HEK293T (cell line): ENCODE results near the gene PRF1.

Source experiments
- CTCF ChIA-PET: fragments of 350-600 bp; formaldehyde crosslinking; extraction: SDS; loops from one replicate; lab custom pipeline; 2021; ENCODE audit warnings: antibody characterized with exemption, inconsistent platforms; lab: Yijun Ruan, JAX
- POLR2A ChIA-PET: fragments of 350-600 bp; formaldehyde crosslinking; extraction: SDS; loops from one replicate; lab custom pipeline; 2020; ENCODE audit warnings: antibody characterized with exemption, inconsistent platforms; lab: Yijun Ruan, JAX
- DNase-seq: peaks from one replicate; pipeline ENCODE4 v3.0.0; 2012; ENCODE audit warnings: mixed read lengths; ENCODE audit errors: extremely low spot score
- ARNT ChIP-seq: fragments of 450-650 bp; IDR thresholded peaks from 2 replicates; pipeline ENCODE4 v1.6.1; 2017; ENCODE audit warnings: mild to moderate bottlenecking
- BHLHE40 ChIP-seq: fragments of 450-650 bp; IDR thresholded peaks from 2 replicates; pipeline ENCODE4 v1.6.1; 2016; ENCODE audit warnings: mild to moderate bottlenecking, moderate library complexity, borderline replicate concordance
- CTBP1 ChIP-seq: fragments of 450-650 bp; IDR thresholded peaks from 2 replicates; pipeline ENCODE4 v1.6.1; 2016; ENCODE audit warnings: borderline replicate concordance
- ELF4 ChIP-seq: fragments of 450-650 bp; IDR thresholded peaks from 2 replicates; pipeline ENCODE4 v1.6.1; 2017; ENCODE audit warnings: antibody characterized with exemption
- FOXA1 ChIP-seq: fragments of 450-650 bp; IDR thresholded peaks from 2 replicates; pipeline ENCODE4 v1.6.1; 2016; ENCODE audit warnings: mild to moderate bottlenecking
- FOXK2 ChIP-seq: fragments of 450-650 bp; IDR thresholded peaks from 2 replicates; pipeline ENCODE4 v1.6.1; 2016; ENCODE audit warnings: mild to moderate bottlenecking
- FOXM1 ChIP-seq: fragments of 450-650 bp; IDR thresholded peaks from 2 replicates; pipeline ENCODE4 v1.6.1; 2017; ENCODE audit warnings: mild to moderate bottlenecking, borderline replicate concordance
- HDGF ChIP-seq: fragments of 450-650 bp; IDR thresholded peaks from 2 replicates; pipeline ENCODE4 v1.6.1; 2017; ENCODE audit warnings: antibody characterized with exemption, borderline replicate concordance
- L3MBTL2 ChIP-seq: fragments of 450-650 bp; conservative IDR thresholded peaks from 2 replicates; pipeline ENCODE4 v1.6.1; 2016; ENCODE audit warnings: mild to moderate bottlenecking
- LEF1 ChIP-seq: fragments of 450-650 bp; IDR thresholded peaks from 2 replicates; pipeline ENCODE4 v1.6.1; 2017; ENCODE audit warnings: mild to moderate bottlenecking, borderline replicate concordance
- NFRKB ChIP-seq: fragments of 450-650 bp; IDR thresholded peaks from 2 replicates; pipeline ENCODE4 v1.6.1; 2016; ENCODE audit warnings: mild to moderate bottlenecking, moderate library complexity
- PKNOX1 ChIP-seq: fragments of 450-650 bp; IDR thresholded peaks from 2 replicates; pipeline ENCODE4 v1.6.1; 2016
- SP1 ChIP-seq: fragments of 450-650 bp; IDR thresholded peaks from 2 replicates; pipeline ENCODE4 v1.6.1; 2017
- SUZ12 ChIP-seq: fragments of 450-650 bp; IDR thresholded peaks from 2 replicates; pipeline ENCODE4 v1.6.1; 2016; ENCODE audit warnings: mild to moderate bottlenecking
- TARDBP ChIP-seq: fragments of 450-650 bp; IDR thresholded peaks from 2 replicates; pipeline ENCODE4 v1.6.1; 2016
- ZNF384 ChIP-seq: fragments of 450-650 bp; IDR thresholded peaks from 2 replicates; pipeline ENCODE4 v1.6.1; 2016

Gene PRF1

GRCh38 chr10:70557086-70557845, 45.3 kb downstream of the PRF1 start:
- ChIA-PET POLR2A (no interaction called here), CTCF (no interaction called here)
- no peak for TF ChIP-seq FOXM1
- no peak for TF ChIP-seq SP1
- TF ChIP-seq FOXK2, result no peak
- TF ChIP-seq TARDBP, result no peak
- no peak for TF ChIP-seq NFRKB
- no peak for TF ChIP-seq PKNOX1
- no peak for TF ChIP-seq BHLHE40
- no peak for DNase-seq

DNA sequence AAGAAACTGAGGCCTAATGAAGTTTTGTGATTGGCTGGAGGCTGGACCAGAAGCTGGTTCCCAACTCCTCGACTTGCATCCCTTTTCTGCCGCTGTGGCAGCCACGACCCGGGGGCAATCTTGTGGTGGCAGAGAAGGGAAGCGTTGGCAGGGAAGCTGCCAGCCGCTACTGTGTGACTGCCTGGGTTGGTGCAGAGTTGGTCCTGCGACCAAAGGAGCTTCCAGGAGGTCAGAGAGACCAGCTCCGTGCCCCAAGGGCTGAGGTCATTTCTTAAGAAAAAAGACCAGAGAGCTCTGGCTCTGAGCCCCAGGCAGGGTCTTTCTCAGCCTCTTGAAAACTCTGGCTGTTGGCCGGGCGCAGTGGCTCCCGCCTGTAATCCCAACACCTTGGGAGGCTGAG, 47.2 kb downstream of the PRF1 start:
- no peak for DNase-seq
- CTCF ChIA-PET, result interaction anchor here (0.5 kb wide), 2 partner anchors 57 to 197 kb away, joined by 3 read pairs; no protein-coding TSS in a partner anchor
- POLR2A ChIA-PET, result no interaction called here
- TF ChIP-seq SP1 (no peak), FOXK2 (no peak), ELF4 (no peak), FOXM1 (no peak), ZNF384 (no peak), CTBP1 (no peak), FOXA1 (no peak), SUZ12 (no peak), HDGF (no peak), BHLHE40 (no peak)

DNA sequence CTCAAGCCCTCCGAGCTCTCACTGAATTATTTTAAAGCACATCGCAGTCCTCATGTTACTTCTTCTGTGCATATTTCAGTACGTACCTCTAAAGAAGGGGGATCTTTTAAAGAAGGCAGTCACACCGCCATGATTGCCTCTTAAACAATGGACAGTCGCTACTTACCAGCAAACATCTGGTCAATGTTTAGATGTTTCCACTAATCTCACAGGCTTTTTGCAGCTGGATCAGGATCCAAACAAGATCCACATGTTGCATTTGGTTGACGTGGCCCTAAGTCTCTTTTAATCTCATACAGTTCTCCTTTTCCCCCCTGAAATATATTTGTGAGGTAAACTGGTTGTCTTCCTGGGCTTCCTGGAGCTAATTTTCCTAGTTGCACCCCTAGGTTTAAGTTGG, 50.0 kb downstream of the PRF1 start:
- CTCF ChIA-PET, result no interaction called here
- POLR2A ChIA-PET, result no interaction called here

DNA sequence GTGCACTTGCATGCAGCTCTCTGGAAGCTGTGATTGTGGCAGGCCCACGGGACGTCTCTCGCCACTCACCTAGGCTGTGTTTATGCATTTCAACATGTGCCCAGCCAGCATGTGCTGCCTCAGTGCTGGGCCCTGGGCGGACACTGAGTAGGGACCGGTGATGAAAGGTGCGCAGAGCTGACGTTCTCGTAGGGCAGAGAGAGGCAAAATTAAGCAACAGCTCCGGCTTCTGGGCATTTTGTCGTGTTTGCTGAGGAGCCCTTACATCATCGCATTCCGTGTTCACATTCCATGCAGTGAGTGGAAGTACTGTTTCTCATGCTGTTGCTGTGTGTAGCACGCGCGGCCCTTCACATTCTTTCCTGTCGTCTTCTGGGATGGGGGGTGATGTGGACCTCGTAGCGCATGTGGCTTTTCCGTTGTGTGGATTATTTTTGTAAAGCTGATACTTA, 50.5 kb downstream of the PRF1 start:
- TF ChIP-seq ARNT (no peak), ZNF384 (no peak), HDGF (no peak), L3MBTL2 (no peak), SP1 (no peak), CTBP1 (no peak), FOXA1 (no peak)
- ChIA-PET CTCF (interaction anchor here (1.0 kb wide), 1 partner anchor 203 kb away, joined by 3 read pairs; no protein-coding TSS in a partner anchor), POLR2A (no interaction called here)
- DNase-seq, result no peak

More for the DNA sequence above, 50.0 kb downstream of the PRF1 start:
- no peak for TF ChIP-seq FOXK2
- TF ChIP-seq ZNF384, result no peak
- TF ChIP-seq PKNOX1, result no peak
- no peak for TF ChIP-seq SUZ12
- TF ChIP-seq ELF4, result no peak
- TF ChIP-seq L3MBTL2, result no peak
- no peak for TF ChIP-seq SP1
- no peak for TF ChIP-seq FOXA1
- TF ChIP-seq NFRKB, result no peak
- TF ChIP-seq HDGF, result no peak
- TF ChIP-seq TARDBP, result no peak
- TF ChIP-seq CTBP1, result no peak
- no peak for TF ChIP-seq BHLHE40
- no peak for TF ChIP-seq FOXM1
- TF ChIP-seq LEF1, result no peak
- DNase-seq, result no peak

DNA sequence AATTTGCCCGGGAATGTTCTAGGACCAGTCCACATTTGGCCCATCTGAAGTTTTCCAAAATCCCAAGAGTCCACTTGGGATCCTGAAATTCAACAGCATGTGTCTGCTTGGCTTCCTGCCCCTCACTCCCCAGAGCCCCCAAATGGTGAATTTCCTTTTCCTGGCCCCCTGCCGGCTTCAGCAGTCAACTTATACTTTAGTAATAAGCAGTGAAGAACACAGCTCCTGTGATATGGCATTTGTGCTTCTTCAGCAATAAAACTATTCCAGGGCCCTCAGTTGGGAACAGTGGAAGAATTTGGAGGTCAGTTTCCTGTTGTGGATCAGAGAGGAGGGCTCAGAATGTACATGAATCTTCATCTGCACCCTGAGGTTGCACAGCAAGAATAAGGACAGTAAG, 51.1 kb downstream of the PRF1 start:
- POLR2A ChIA-PET, result interaction anchor here (0.9 kb wide), 1 partner anchor 177 kb away, joined by 3 read pairs; no protein-coding TSS in a partner anchor
- no peak for DNase-seq
- TF ChIP-seq FOXM1 (no peak), ZNF384 (no peak), PKNOX1 (no peak), TARDBP (no peak), HDGF (no peak), CTBP1 (no peak), FOXK2 (no peak), SUZ12 (no peak), FOXA1 (no peak), SP1 (no peak), NFRKB (no peak), BHLHE40 (no peak), L3MBTL2 (no peak), ARNT (no peak), ELF4 (no peak), LEF1 (no peak)
- CTCF ChIA-PET, result interaction anchor here (0.6 to 1.0 kb wide), 2 partner anchors 55 to 204 kb away, joined by 3 to 4 read pairs; no protein-coding TSS in a partner anchor

DNA sequence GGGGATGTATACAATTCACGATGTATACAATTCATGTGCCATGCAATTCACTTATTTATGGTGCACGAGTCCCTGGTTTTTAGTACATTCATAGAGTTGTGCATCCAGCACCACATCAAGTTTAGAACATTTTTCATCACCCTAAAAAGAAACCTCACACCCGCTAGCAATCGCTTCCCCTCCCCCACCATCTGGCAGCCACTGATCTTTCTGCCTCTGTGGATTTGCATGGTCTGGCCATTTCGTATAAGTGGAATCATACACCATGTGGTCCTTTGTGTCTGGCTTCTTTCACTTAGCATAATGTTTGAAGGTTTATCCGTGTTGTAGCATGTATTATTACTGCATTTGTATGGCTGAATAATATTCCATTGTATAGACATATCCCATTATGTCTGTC, 52.1 kb downstream of the PRF1 start:
- CTCF ChIA-PET, result no interaction called here
- POLR2A ChIA-PET, result no interaction called here
- no peak for DNase-seq
- TF ChIP-seq BHLHE40 (no peak), ELF4 (no peak), FOXK2 (no peak), FOXM1 (no peak), CTBP1 (no peak), LEF1 (no peak), FOXA1 (no peak), ARNT (no peak), PKNOX1 (no peak), SP1 (no peak), NFRKB (no peak)
